CD4-positive, alpha-beta T cell treated with Interleukin-15 for 1 hour (primary cell): ENCODE measurements around the gene DGAT2.

Experiments
- DNase-seq: peaks from one replicate; pipeline ENCODE4 v3.0.0-alpha.2; 2020

Gene DGAT2

DNA sequence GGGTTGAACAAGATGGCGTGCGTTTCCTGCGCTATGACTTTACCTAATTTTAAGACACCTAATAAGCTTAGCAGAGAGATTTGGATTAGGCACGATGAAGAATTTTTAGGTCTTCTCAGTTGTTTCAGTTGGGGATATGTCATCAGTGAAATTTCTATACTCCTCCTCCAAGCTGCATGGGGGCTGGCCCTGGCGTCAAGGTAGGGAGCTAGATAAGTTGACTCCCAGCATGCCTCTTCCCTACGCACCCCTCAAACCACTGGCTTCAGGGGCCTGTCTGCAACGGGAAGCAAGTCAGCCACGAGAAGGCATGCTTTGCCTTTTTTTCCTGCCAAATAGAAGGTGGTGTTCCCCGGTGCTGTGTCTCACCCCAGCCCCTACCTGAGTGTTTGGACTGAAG, 13.3 kb downstream of the DGAT2 start:
- no peak for DNase-seq

DNA sequence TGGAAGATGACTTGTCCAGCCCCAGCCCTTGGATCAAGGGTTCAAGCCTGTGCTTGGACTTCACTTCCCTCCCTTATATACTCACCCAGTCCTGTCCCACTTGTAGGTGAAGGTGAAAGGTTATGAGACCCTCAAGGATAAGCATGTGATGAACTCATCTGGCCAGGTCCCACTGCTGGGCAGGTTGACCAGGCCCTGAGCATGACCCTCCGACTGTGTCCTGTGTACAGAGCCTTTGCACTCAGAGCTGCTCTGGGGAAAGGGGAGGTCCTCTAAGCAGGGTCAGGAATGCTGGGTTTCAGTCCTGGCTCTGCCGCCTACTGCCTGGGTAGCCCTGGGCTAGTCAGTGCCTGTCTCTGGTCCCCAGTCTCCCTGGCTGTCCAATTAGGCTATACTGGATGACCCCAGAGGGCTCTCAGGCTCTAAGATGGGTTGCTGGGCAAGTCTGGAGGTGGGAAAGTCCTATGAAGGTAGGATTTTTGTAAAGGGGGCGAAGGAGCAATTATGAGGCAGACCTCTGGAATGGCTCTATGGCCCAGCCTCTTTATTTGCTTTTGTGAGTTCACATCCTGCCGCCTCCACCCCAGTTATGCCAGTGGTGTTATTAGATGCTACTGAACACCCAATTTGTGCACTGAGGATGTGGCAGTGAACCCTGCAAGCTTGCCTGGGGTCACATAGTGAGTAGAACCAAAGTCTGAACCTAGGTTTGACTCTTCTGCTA, 14.1 kb downstream of the DGAT2 start:
- DNase-seq = no peak

DNA sequence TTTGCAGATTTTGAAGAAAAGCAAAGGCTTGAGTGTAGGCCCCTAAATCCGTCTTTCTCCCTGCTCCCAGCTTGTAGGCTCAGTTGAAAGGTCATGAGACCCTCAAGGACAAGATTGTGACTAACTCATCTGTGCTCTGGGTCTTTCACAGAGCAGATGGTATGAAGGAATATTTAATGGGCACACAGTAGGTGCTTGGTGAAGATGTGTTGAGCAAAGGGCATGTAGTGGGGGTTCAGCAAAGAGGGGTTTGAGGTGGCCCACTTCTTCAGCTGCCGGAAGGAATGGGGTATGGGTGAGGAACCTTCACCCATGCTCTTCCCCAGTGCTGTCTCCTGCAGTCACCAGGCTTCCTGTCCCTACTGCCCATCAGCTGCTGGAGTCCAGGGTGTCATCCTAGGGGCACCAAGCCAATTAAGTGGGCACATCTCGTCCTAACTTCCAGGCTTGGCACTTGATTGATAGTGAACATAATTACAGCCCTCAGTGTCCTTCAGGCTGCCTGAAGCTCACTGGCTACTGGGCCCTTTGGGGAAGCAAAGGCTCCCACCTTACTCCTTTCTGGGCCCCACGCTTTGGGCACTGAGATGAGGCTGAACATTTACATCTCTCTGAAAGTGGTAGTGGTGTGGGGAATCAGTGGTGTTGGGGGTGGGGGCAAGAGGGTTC, 15.0 kb downstream of the DGAT2 start:
- DNase-seq = no peak

DNA sequence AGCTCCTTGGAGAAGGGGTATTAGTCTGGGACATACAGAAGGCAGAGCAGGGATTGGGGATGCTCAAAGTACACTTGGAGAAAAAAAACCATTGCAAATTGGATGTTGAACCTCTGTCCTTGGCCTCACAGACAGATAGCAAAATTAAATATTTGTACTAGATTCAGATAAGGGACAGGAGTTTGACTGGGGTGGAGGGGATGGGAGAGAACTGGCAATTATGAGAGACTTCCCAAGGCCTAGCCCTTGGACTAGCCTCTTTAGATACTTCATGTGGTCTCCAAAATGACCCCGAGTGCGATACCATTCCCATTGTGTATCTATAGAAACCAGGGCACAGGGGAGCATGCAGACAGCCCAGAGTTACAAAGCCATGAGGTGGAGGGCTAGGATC, 15.5 kb downstream of the DGAT2 start:
- DNase-seq = no peak

DNA sequence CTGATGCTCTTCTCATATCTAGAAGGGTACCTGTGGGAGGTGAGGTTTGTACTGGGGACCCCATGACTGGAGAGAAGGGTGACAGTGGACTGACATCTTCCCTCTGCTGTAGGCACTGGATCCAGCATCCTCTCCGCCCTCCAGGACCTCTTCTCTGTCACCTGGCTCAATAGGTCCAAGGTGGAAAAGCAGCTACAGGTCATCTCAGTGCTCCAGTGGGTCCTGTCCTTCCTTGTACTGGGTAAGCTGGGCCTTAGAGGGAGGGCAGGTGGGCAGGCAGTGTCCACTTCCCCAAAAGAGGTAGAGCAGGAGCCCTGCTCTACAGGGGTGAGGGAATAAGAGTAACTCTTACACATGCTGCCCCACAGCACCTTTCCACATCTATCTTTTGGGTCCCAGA, 15.9 kb downstream of the DGAT2 start:
- no peak for DNase-seq

DNA sequence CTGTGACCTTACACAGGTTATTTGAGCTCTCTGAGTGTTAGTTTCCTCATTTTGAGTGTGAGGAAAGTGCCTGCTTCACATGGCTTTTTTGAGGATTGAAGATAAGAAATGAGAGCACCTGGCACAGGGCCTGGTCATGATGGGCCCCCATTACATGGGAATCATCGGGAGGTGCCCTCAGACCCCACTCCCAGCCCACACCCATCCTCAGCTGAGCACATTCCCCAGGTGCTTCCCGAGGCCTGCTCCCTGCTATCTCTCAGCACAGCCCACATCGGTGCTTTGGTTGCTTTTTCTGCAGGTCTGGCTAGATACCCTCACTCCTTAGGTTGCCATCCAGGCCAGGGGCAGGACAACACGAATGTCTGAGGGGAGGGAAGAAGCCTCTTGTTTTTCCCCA, 16.6 kb downstream of the DGAT2 start:
- DNase-seq = no peak

DNA sequence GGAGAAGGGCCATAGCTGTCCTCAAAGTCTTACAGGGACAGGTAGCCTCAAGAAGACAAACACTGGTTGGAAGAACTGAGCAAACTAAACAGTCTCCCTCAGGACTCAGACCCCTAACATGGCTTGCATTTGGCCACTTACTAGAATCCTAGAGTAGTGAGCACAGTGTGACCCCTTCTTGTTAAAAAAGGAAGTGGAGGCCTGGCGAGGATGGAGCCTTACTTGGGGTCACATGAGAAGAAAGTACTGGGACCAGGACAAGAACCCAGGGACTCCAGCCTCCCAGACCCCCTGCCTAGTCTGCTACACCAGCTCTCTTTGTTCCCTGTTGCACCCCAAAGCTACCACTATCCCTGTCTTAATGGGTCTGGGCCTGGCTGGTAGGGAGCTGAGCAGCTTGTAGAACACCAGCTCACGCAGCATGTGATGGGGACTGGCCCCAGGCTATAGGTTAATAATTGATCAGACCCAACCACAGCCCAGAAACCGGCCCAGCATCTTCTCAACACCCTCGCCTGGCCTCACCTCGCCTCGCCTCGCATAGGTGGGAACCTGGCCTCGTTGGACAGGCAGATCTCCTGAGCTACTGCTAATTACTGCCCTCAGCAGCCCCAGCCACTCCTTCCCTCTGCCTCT, 17.6 kb downstream of the DGAT2 start:
- DNase-seq = no peak

DNA sequence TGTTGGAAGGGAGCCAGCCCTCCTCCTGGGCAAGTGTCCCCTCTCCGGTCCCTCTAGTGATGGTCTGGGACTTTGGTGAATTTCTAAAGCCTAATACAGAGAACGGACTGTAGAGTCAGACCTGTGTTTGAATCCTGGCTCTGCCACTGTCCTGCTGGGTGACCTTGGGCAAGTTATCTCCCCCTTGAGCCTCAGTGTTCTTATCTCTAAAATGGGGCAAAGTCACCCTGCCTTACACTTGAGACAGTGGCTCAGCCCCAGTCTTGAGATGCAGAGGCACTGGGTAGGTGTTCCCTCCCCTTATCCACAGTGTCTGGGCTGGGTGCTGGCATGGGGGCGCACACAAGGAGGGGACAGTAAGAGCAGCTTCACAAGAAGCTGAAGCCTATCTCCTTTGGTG, 20.9 kb downstream of the DGAT2 start:
- DNase-seq = no peak

DNA sequence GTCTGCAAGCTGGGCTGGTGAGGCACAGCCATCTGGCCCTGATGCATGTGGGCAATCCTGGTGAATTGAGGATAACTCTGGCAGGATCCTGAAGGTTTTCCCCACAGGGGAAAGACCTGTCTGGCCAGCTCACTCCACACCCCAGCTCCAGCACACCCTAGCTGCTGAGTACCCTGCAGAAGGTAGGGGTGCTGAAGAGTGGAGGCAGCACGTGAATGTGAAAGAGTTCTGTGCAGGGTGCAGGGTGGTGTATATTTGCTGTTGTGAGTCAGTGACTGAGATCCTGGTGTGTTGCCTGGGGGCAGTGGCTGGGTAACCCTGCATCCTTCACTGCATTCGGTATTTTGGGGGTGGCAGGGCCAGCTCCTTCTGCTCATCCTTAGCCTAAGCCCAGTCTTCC, 22.4 kb downstream of the DGAT2 start:
- no peak for DNase-seq

DNA sequence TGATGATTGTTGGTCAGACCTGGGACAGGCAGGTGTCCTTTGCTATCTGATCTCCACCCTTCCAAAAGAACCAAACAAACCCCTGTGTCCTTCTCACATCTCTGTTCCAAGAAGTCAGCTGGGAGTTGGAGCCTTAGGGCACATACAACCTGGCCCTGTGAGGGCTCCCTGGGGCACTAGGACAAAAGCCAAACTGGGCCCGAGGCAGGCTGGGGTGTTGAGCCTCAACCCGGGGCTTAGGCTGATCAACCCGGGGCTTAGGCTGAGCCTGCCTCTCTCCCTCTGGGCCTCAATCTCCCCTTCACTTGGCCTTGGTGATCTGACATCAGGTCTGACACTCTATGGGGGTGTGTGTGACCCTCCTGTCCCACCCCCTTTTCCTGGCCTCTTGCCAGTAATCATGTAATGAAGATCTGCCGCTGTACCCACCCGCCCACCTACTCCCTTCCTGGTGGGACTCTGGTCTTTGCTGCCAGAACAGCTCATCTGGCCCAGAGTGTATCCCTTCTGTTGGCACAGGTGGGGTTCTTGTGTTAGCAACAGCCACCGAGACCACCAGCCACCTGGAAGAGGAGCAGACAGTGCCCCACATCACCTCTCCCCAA, 23.7 kb downstream of the DGAT2 start:
- DNase-seq = no peak

DNA sequence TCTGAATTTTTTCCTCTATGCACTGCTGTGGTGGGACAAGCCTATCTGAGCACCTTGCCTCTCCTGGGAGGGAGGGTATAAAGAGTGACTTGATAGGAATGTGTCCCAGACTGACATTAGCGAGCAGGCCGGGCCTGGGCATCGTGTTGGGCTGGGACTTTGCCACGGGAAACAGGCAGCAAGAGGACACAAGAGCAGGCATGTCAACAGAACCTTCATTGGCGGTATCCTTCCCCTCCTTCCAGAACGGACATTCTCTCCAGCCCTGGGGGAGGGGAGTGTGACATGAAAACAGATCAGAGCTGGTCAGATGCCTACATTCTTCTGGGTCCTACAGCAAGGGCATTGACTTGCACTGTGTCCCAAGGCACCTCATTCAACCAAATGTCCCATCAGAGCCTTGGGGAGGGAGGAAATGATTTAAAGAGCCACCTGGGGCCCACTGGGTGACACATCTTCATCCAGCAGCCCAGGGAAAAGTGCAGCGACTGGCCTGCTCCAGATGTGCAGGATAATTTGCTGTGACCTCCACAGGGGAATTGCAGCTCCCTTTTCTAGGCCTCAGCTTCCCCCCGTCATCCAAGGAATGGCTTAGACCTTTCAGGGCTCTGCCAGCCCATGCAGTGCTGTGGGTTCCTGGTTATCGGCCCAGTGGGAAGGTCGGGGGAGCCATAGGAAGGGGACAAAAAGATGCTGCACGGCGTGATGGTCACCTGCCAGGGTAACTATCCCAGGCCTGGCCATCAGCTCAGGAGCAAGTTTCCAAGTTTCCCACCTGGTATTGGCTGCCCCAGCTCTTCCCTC, 24.6 kb downstream of the DGAT2 start:
- no peak for DNase-seq

DNA sequence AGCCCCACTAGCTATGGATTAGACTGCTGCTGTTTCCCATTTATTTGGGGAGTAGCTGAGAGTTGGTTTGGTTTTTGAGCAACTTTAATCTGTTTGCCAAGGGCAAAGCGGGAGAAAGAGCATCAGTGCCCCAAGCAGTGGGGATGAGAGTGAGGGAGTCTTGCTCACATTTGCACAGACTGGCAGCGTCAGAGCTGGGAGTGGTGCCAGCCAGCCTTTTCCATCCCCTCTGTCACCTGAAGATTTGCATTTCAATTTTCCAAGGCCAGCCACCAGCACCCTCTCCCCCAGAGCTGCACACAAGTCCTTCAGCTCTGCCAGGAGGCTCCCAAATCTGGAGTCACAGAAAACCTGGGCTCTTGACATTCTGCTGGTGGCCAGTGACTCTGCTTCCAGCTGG, 25.4 kb downstream of the DGAT2 start:
- DNase-seq = no peak

DNA sequence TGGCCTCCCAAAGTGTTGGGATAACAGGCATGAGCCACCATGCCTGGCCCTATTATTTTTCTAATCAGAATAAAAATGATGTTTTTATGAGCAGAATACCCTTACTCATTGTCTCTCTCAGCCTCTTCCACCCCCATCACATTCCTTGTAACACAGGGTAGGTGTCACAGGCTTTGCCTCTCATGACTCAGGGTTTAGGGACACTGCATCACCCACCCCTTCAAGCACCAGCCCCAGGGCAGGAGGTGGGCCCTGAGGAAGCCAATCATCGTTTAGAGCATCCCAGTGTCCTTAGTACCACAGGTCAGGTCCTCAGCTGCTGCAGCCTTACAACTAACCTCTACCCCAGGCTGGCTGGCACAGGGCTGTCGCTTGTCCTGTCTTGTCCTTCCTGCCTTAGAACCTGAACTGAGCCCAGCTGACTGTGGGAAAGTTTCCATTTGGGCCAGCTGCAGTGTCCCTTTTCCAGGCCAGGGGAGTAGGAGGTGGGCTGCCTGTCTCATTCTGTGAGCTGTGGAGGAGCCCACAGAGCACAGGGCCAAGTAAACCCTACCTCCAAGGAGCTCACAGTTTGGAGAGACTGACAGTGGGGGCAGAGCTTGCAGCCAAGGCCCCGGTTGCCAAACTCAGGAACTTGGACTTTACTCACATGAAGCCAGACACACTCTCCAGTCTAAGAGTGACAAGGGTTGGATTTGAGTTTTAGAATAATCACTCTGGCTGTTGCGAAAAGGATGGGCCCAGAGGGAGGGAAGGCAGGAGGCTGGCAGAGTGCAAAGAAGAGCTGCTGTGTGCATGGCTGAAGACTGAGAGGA, 26.9 kb downstream of the DGAT2 start:
- DNase-seq = no peak

DNA sequence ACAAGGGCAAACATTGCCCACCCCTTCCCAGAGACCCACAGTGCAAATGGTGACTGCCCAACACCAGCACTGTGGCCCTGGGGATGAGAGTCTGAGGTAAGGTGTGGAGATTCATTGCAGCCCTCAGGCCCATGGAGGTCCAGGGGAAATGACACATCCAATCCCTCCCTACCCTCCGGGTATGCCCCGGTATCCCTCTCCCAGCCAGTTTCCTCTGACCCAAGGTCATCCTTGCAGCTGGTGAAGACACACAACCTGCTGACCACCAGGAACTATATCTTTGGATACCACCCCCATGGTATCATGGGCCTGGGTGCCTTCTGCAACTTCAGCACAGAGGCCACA, 27.5 kb downstream of the DGAT2 start:
- DNase-seq = no peak

DNA sequence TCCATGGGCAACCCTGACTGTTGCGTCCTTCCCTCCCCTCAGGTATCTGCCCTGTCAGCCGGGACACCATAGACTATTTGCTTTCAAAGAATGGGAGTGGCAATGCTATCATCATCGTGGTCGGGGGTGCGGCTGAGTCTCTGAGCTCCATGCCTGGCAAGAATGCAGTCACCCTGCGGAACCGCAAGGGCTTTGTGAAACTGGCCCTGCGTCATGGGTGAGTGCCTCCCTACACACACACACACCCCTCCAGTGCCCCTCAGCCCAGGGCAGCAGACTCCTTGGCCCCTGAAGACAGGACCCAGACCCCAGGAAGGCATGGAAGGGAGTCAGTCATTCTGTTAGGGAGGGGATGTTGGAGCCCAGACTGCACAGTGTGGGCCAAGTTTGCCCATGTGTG, 28.5 kb downstream of the DGAT2 start:
- no peak for DNase-seq

DNA sequence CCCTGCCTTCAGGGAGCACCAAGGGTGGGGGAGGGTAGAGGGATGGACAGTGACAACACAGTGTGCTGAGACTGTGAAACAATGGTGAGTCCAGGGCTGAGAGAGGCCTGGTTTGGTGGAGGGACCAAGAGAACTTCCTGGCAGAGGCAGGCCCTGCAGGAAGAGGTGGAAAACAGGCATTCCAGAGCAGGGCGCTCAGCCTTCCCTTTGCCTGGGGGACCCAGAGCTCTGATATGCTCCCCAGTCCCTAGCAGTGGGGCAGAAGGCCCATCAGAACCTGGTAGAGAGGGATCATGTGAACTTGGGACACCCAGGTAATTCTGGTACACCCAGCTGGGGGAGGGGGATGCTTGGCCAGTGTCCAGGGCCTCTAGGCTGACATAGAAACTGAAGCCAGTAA, 29.2 kb downstream of the DGAT2 start:
- DNase-seq = no peak

DNA sequence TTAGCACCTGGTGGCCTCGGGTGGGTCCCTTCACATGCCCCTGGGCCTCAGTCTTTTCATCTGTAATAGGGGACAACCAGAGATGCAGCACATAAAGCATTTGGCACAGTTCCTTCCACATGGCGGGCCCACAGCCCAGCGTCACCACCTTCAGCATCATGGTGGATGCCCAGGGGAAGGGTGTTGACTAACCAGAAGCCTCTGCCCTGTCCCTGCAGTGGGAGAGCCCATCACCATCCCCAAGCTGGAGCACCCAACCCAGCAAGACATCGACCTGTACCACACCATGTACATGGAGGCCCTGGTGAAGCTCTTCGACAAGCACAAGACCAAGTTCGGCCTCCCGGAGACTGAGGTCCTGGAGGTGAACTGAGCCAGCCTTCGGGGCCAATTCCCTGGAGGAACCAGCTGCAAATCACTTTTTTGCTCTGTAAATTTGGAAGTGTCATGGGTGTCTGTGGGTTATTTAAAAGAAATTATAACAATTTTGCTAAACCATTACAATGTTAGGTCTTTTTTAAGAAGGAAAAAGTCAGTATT, 31.6 kb downstream of the DGAT2 start:
- DNase-seq = no peak

DNA sequence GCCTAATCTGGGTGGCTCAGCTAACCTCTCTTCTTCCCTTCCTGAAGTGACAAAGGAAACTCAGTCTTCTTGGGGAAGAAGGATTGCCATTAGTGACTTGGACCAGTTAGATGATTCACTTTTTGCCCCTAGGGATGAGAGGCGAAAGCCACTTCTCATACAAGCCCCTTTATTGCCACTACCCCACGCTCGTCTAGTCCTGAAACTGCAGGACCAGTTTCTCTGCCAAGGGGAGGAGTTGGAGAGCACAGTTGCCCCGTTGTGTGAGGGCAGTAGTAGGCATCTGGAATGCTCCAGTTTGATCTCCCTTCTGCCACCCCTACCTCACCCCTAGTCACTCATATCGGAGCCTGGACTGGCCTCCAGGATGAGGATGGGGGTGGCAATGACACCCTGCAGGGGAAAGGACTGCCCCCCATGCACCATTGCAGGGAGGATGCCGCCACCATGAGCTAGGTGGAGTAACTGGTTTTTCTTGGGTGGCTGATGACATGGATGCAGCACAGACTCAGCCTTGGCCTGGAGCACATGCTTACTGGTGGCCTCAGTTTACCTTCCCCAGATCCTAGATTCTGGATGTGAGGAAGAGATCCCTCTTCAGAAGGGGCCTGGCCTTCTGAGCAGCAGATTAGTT, 32.3 kb downstream of the DGAT2 start:
- DNase-seq = no peak

DNA sequence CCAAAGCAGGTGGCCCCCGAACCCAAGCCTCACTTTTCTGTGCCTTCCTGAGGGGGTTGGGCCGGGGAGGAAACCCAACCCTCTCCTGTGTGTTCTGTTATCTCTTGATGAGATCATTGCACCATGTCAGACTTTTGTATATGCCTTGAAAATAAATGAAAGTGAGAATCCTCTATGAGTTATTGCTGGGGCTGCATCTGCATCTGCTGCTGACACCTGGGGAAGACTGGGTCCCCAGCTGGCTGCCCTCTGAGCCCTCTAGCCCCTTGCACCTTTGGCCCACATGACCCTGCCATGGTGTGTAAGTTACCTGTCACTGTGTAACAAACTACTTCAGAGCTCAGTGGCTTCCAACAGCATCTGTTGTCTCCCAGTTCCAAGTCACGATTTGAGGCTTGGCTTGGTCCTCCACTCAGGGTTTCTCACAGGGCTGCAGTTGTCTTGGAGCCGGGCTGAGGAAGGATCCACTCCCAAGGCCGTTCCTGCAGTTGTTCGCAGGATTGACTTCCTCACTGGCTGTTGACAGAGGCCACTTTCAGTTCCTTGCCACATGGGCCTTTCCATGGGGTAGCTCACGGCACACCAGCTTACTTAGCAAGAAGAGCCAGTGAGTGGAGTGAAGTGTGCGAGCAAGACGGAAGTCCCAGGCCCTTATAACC, 32.9 kb downstream of the DGAT2 start:
- DNase-seq = peak; percentile 41

DNA sequence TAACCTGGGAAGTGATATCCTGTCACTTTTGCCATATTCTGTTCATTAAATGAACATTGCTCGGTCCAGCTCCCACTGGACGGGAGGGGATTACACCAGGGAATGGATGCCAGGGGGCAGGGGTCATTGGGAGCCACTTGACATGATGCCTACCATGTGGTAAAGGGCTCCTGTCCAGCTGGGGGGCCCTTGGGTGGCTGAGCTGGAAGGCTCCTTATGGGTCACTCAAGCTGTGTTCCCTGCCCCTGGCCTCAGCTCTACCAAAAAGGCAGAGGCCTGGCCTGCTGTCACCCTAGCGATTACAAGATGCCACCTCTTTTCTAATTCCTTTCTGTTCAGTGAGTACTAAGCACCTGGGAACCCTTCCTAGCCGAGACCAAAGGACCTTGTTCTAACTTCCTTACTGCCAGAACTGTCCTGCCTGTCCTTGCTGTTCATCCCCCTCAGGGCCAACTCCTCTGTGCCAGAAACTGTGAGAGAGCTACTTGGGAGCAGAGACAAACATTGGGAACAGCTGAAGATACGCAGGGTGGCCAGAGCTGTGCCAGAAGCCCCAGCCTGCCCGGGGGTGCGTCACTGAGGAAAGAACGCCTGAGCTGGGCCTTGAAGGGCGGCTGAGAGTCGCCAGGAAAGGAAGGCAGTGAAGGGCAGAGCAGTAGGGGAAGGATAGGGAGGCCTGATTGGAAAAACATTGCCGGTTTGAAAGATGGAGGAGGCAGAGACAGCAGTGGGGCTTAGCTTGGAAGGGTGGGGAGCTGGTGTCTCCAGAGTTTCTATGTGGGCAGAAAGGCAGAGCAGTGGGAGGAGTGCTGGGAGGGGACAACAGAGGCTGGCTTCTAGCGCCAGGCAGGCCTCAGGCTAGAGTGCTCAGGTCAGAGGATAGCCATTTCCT, 33.7 kb downstream of the DGAT2 start:
- no peak for DNase-seq
